ENCODE results near the gene NEAT1.

- no peak for TF ChIP-seq GATA2 (IDR thresholded peaks at IDR 0.05; ENCODE audit: low read depth, low read length)
- no peak for TF ChIP-seq GATA3 (IDR thresholded peaks at IDR 0.05; ENCODE audit: low read depth, low read length)
Measured at GRCh38 chr11:65448074-65448417, 25.4 kb downstream of the NEAT1 start.
